ENCODE results near the gene ULK2. TPM values are rescaled to one million over a fixed set of nuclear protein-coding genes. Genes with fewer than 3 reads are reported as not detected.

Gene ULK2
- total RNA-seq, 1 experiment from 2014 or later = 30.2 TPM

Other genes with a start within 250 kb of the ULK2 start
- 125 and 143 TPM in 2 replicates for gene ALDH3A2, start 219.2 kb downstream of the ULK2 start, total RNA-seq (2014; rRNA removed)
- 0.17 TPM in 1 of 2 replicates, not detected in the other for gene SLC47A2, start 151.4 kb downstream of the ULK2 start, total RNA-seq (2014; rRNA removed)
- 27.9 and 30.1 TPM in 2 replicates for gene ALDH3A1, start 119.6 kb downstream of the ULK2 start, total RNA-seq (2014; rRNA removed)
- gene AKAP10, start 109.9 kb upstream of the ULK2 start, total RNA-seq (2014; rRNA removed) = 18.6 and 23.3 TPM in 2 replicates
- gene SPECC1, start 141.4 kb upstream of the ULK2 start, total RNA-seq (2014; rRNA removed) = 46.4 and 76.5 TPM in 2 replicates

All from PC-3 (cell line).